ENCODE results near the gene RBM43.

The RBM43 gene

GRCh38 chr2:151207100-151207499 lies 54.6 kb downstream of the RBM43 start:
- no peak for DNase-seq

GRCh38 chr2:151206446-151206968 lies 55.2 kb downstream of the RBM43 start:
- no peak for DNase-seq

GRCh38 chr2:151205571-151205970 lies 56.1 kb downstream of the RBM43 start:
- DNase-seq, result no peak

- no peak for DNase-seq
Measured at GRCh38 chr2:151204756-151205155, 56.9 kb downstream of the RBM43 start.

- DNase-seq, result no peak
Measured at GRCh38 chr2:151200844-151201243, 60.8 kb downstream of the RBM43 start.

GRCh38 chr2:151200277-151200676 lies 61.4 kb downstream of the RBM43 start:
- no peak for DNase-seq

- no peak for DNase-seq
Measured at GRCh38 chr2:151198645-151199044, 63.0 kb downstream of the RBM43 start.

Measured in NCI-H2171 treated with DMSO at 0.1 percent for 48 hours (cell line).